DND-41 (cell line): Measurements from ENCODE around the gene KPTN.

Experiments used
- CTCF ChIP-seq: IDR thresholded peaks from 2 replicates; pipeline ENCODE4 v1.5.1; 2012; ENCODE audit warnings: borderline replicate concordance, low read length, moderate library complexity, mild to moderate bottlenecking; ENCODE audit not compliant: poor library complexity, severe bottlenecking; ENCODE audit errors: extremely low read depth
- EZH2 ChIP-seq: IDR thresholded peaks from 3 replicates; pipeline ENCODE4 v1.6.1; 2012; ENCODE audit warnings: borderline replicate concordance, low read depth, mild to moderate bottlenecking, moderate library complexity, low read length, inconsistent platforms; ENCODE audit not compliant: severe bottlenecking

GRCh38 chr19:47514869-47515588 lies 31.0 kb upstream of the KPTN start, which contains the start of gene NAPA:
- TF ChIP-seq EZH2, result no peak
- no peak for TF ChIP-seq CTCF
